Trophoblast cell (in vitro differentiated cells and primary cell): Measurements from ENCODE around the gene PPP1R1C.

ENCODE experiments used
- DNase-seq, 2 donors: peaks; one replicate each; pipeline ENCODE4 v3.0.0-alpha.2; 2016
- H2AFZ ChIP-seq: 2 replicates; pipeline ENCODE4 v1.6.1; 2013; ENCODE audit warnings: low read length, moderate library complexity, mild to moderate bottlenecking; ENCODE audit not compliant: insufficient read depth, poor library complexity
- H2AK5ac ChIP-seq: 2 replicates; pipeline ENCODE4 v1.6.1; 2013; ENCODE audit warnings: mild to moderate bottlenecking, low read length
- H2BK120ac ChIP-seq: 2 replicates; pipeline ENCODE4 v1.6.1; 2013; ENCODE audit warnings: low read length, mild to moderate bottlenecking, moderate library complexity; ENCODE audit not compliant: insufficient read depth, poor library complexity
- H2BK12ac ChIP-seq: 2 replicates; pipeline ENCODE4 v1.6.1; 2013; ENCODE audit warnings: mild to moderate bottlenecking, low read length, moderate library complexity
- H2BK5ac ChIP-seq: 2 replicates; pipeline ENCODE4 v1.6.1; 2013; ENCODE audit warnings: low read length, low read depth, moderate library complexity, mild to moderate bottlenecking; ENCODE audit not compliant: poor library complexity
- H3K14ac ChIP-seq: 2 replicates; pipeline ENCODE4 v1.6.1; 2013; ENCODE audit warnings: mild to moderate bottlenecking, low read length
- H3K18ac ChIP-seq: 2 replicates; pipeline ENCODE4 v1.6.1; 2013; ENCODE audit warnings: mild to moderate bottlenecking, low read length
- H3K23ac ChIP-seq: 2 replicates; pipeline ENCODE4 v1.6.1; 2013; ENCODE audit warnings: low read length
- H3K27ac ChIP-seq: 2 replicates; pipeline ENCODE4 v1.5.1; 2013; ENCODE audit warnings: low read depth, mild to moderate bottlenecking, inconsistent platforms, low read length, moderate library complexity
- H3K27me3 ChIP-seq: 2 replicates; pipeline ENCODE4 v1.6.1; 2013; ENCODE audit warnings: inconsistent platforms, mild to moderate bottlenecking, low read length, moderate library complexity; ENCODE audit not compliant: insufficient read depth
- H3K36me3 ChIP-seq, 2 experiments: 1 replicate in 1 of 2; 2 replicates in 1 of 2; pipeline ENCODE4 v1.6.1; 2013; ENCODE audit warnings: low read length in 2 of 2, mild to moderate bottlenecking in 2 of 2, moderate library complexity in 1 of 2; ENCODE audit not compliant: insufficient read depth in 2 of 2, control insufficient read depth in 1 of 2
- H3K4ac ChIP-seq: 2 replicates; pipeline ENCODE4 v1.6.1; 2013; ENCODE audit warnings: low read depth, mild to moderate bottlenecking, low read length, moderate library complexity
- H3K4me1 ChIP-seq, 2 experiments: 1 replicate in 1 of 2; 2 replicates in 1 of 2; pipeline ENCODE4 v1.6.1; 2013; ENCODE audit warnings: low read length in 2 of 2, mild to moderate bottlenecking in 2 of 2, moderate library complexity in 1 of 2; ENCODE audit not compliant: insufficient read depth in 2 of 2, control insufficient read depth in 1 of 2
- H3K4me2 ChIP-seq: 2 replicates; pipeline ENCODE4 v1.6.1; 2013; ENCODE audit warnings: inconsistent platforms, mild to moderate bottlenecking, low read length, moderate library complexity
- H3K4me3 ChIP-seq: 2 replicates; pipeline ENCODE4 v1.5.1; 2013; ENCODE audit warnings: mild to moderate bottlenecking, low read depth, low read length, inconsistent platforms
- H3K79me1 ChIP-seq: one replicate; pipeline ENCODE4 v1.6.1; 2013; ENCODE audit warnings: low read length
- H3K79me2 ChIP-seq: 2 replicates; pipeline ENCODE4 v1.6.1; 2013; ENCODE audit warnings: low read length, mild to moderate bottlenecking; ENCODE audit not compliant: control insufficient read depth, insufficient read depth, poor library complexity
- H3K9ac ChIP-seq: 2 replicates; pipeline ENCODE4 v1.6.1; 2013; ENCODE audit warnings: mild to moderate bottlenecking, low read length
- H3K9me3 ChIP-seq: 2 replicates; pipeline ENCODE4 v1.6.1; 2013; ENCODE audit warnings: low read depth, mild to moderate bottlenecking, control low read depth, inconsistent platforms, low read length; ENCODE audit not compliant: insufficient read depth
- H4K12ac ChIP-seq: 2 replicates; pipeline ENCODE4 v1.6.1; 2013; ENCODE audit warnings: low read depth, mild to moderate bottlenecking, low read length, moderate library complexity
- H4K8ac ChIP-seq: 2 replicates; pipeline ENCODE4 v1.6.1; 2013; ENCODE audit warnings: low read depth, mild to moderate bottlenecking, low read length, moderate library complexity
- H4K91ac ChIP-seq: one replicate; pipeline ENCODE4 v1.6.1; 2013; ENCODE audit warnings: low read depth, mild to moderate bottlenecking, low read length, moderate library complexity
- WGBS: extraction: QIAGEN DNeasy Blood & Tissue Kit; methylation state at CpG from one replicate; pipeline ENCODE4 v1.1.7; 2013; ENCODE audit warnings: missing lambda C conversion rate; ENCODE audit not compliant: insufficient read length, insufficient coverage; ENCODE audit errors: extremely low coverage; 5-methylcytosine and 5-hydroxymethylcytosine counted together

Gene PPP1R1C

GRCh38 chr2:182098648-182099047 is 113.0 kb downstream of the PPP1R1C start:
- Histone ChIP-seq H4K12ac (no peak overlapping the region), H3K79me1 (no peaks in the 10 kb centered on the region), H3K14ac (no peak overlapping the region), H3K9ac (no peak overlapping the region), H2BK120ac (no peak overlapping the region), H2BK5ac (no peak overlapping the region), H3K4me3 (no peak overlapping the region), H3K36me3 (no peaks in the 10 kb centered on the region), H2AK5ac (no peak overlapping the region), H3K27me3 (no peaks in the 10 kb centered on the region), H4K91ac (no peak overlapping the region), H3K4me2 (no peak overlapping the region), H4K8ac (no peak overlapping the region), H3K4ac (no peak overlapping the region), H3K23ac (no peak overlapping the region), H2AFZ (no peak overlapping the region), H3K9me3 (no peaks in the 10 kb centered on the region), H3K4me1 (no peaks in the 10 kb centered on the region), H3K27ac (no peak overlapping the region), H3K18ac (no peak overlapping the region), H2BK12ac (no peak overlapping the region), H3K79me2 (no peaks in the 10 kb centered on the region)
- no CpG with 5 or more reads among the region's 1 CpG for WGBS
- no peak for DNase-seq

DNA sequence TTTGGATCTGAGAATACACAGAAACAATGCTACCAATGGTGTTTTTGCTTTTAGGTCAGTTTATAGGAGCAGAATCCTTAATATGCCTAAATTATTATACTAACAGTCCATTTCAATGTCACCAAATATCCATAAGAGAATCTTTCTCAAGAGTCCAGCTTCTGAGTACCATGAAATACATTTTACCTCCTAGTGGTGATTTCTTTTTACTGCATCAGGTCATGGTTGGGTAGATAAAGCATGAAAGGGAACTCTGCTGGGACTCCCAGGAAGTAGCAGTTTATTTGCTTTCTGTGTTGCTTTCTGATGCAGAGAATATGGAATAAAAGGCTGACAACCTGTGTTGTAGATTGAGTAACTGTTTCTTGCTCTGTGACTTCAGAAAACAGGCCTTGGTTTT is 115.6 kb downstream of the PPP1R1C start:
- Histone ChIP-seq H3K9me3 (no peaks in the 10 kb centered on the region), H4K8ac (no peak overlapping the region), H3K23ac (no peak overlapping the region), H3K14ac (no peak overlapping the region), H2AFZ (no peak overlapping the region), H3K4me3 (no peak overlapping the region), H3K79me2 (no peaks in the 10 kb centered on the region), H3K18ac (no peak overlapping the region), H3K4ac (no peak overlapping the region), H3K4me2 (no peak overlapping the region), H3K79me1 (no peaks in the 10 kb centered on the region), H3K27ac (no peak overlapping the region), H2BK120ac (no peak overlapping the region), H2AK5ac (no peak overlapping the region), H2BK5ac (no peak overlapping the region), H3K4me1 (no peaks in the 10 kb centered on the region), H2BK12ac (no peak overlapping the region), H4K91ac (no peak overlapping the region), H3K9ac (no peak overlapping the region), H4K12ac (no peak overlapping the region), H3K27me3 (no peaks in the 10 kb centered on the region), H3K36me3 (no peaks in the 10 kb centered on the region)
- peak in 1 of 2 donors; percentile 32 for DNase-seq

GRCh38 chr2:182103526-182103925 is 117.9 kb downstream of the PPP1R1C start:
- H3K4me3 ChIP-seq, result no peak overlapping the region

GRCh38 chr2:182110347-182110746 is 124.7 kb downstream of the PPP1R1C start:
- no peaks in the 10 kb centered on the region for H3K9me3 ChIP-seq
- no peak overlapping the region for H2BK5ac ChIP-seq
- H3K27me3 ChIP-seq, result no peaks in the 10 kb centered on the region
- no peak overlapping the region for H3K27ac ChIP-seq
- no peak overlapping the region for H2BK120ac ChIP-seq
- no peaks in the 10 kb centered on the region for H3K36me3 ChIP-seq
- H3K79me2 ChIP-seq, result no peaks in the 10 kb centered on the region
- no peak overlapping the region for H4K8ac ChIP-seq
- no peaks in the 10 kb centered on the region for H3K4me1 ChIP-seq
- H4K12ac ChIP-seq, result no peak overlapping the region
- no CpG with 5 or more reads among the region's 1 CpG for WGBS
- no peak overlapping the region for H2BK12ac ChIP-seq
- no peak overlapping the region for H3K18ac ChIP-seq
- no peak overlapping the region for H3K23ac ChIP-seq
- H3K9ac ChIP-seq, result no peak overlapping the region
- no peak overlapping the region for H4K91ac ChIP-seq
- DNase-seq, result no peak
- no peak overlapping the region for H2AFZ ChIP-seq
- H2AK5ac ChIP-seq, result no peak overlapping the region
- H3K14ac ChIP-seq, result no peak overlapping the region
- no peak overlapping the region for H3K4me2 ChIP-seq
- no peak overlapping the region for H3K4me3 ChIP-seq
- no peaks in the 10 kb centered on the region for H3K79me1 ChIP-seq
- H3K4ac ChIP-seq, result no peak overlapping the region

More at GRCh38 chr2:182103526-182103925, 117.9 kb downstream of the PPP1R1C start:
- Histone ChIP-seq H3K79me1 (no peaks in the 10 kb centered on the region), H2BK5ac (no peak overlapping the region), H3K14ac (no peak overlapping the region), H3K4me2 (no peak overlapping the region), H3K79me2 (no peaks in the 10 kb centered on the region), H3K4me1 (no peaks in the 10 kb centered on the region), H3K9ac (no peak overlapping the region), H3K27me3 (no peaks in the 10 kb centered on the region), H2BK120ac (no peak overlapping the region), H4K8ac (no peak overlapping the region), H2AFZ (no peak overlapping the region), H2AK5ac (no peak overlapping the region), H3K4ac (no peak overlapping the region), H3K23ac (no peak overlapping the region), H3K27ac (peak overlapping the region; percentile 59), H3K18ac (no peak overlapping the region), H2BK12ac (no peak overlapping the region), H3K9me3 (no peaks in the 10 kb centered on the region), H3K36me3 (no peaks in the 10 kb centered on the region), H4K12ac (no peak overlapping the region), H4K91ac (no peak overlapping the region)
- DNase-seq, result no peak
- no CpG with 5 or more reads among the region's 5 CpGs for WGBS
